Osteocyte (in vitro differentiated cells): Measurements from ENCODE around the gene SNAPC2. TPM values are rescaled to one million over a fixed set of nuclear protein-coding genes. Genes with fewer than 3 reads are reported as not detected.
A peak's percentile ranks its signal among the peaks of the same experiment; 100 is the strongest.

ENCODE experiments used
- DNase-seq: peaks from one replicate; pipeline ENCODE4 v3.0.0; 2021; ENCODE audit warnings: mixed read lengths; ENCODE audit not compliant: unreplicated experiment; ENCODE audit errors: extremely low spot score
- H3K27ac Mint-ChIP-seq: one replicate; pipeline ENCODE4 v1.8.0; 2021; ENCODE audit warnings: mild to moderate bottlenecking, mixed read lengths; ENCODE audit not compliant: unreplicated experiment
- H3K27me3 Mint-ChIP-seq: one replicate; pipeline ENCODE4 v1.8.0; 2021; ENCODE audit warnings: mixed read lengths; ENCODE audit not compliant: unreplicated experiment
- H3K36me3 Mint-ChIP-seq: one replicate; pipeline ENCODE4 v1.8.0; 2021; ENCODE audit warnings: mixed read lengths; ENCODE audit not compliant: unreplicated experiment
- H3K4me1 Mint-ChIP-seq: one replicate; pipeline ENCODE4 v1.8.0; 2021; ENCODE audit warnings: mixed read lengths; ENCODE audit not compliant: unreplicated experiment
- H3K4me3 Mint-ChIP-seq: one replicate; pipeline ENCODE4 v1.8.0; 2021; ENCODE audit warnings: mild to moderate bottlenecking, moderate library complexity, mixed read lengths; ENCODE audit not compliant: unreplicated experiment
- H3K9me3 Mint-ChIP-seq: one replicate; pipeline ENCODE4 v1.8.0; 2021; ENCODE audit warnings: mixed read lengths; ENCODE audit not compliant: unreplicated experiment
- CTCF ChIP-seq: fragments of 200-600 bp; sonication (generic); IDR thresholded peaks from 2 replicates; pipeline ENCODE4 v1.5.0; 2021; ENCODE audit warnings: antibody characterized with exemption, mild to moderate bottlenecking, moderate library complexity
- total RNA-seq: library from RNA; stranded (reverse); gene quantifications from 2 replicates; pipeline ENCODE4 v1.2.1, GENCODE V29; 2021

Gene SNAPC2
- total RNA-seq, 1 donor from 2014 or later = 19.6 TPM

- DNase-seq = no peak
- TF ChIP-seq CTCF = no peak
- H3K27me3 Mint-ChIP-seq = no peaks in the 10 kb centered on the region
- H3K4me1 Mint-ChIP-seq = peaks cover 27% of the 10 kb centered on the region
- H3K27ac Mint-ChIP-seq = no peak overlapping the region
- H3K9me3 Mint-ChIP-seq = no peaks in the 10 kb centered on the region
- no peak overlapping the region for H3K4me3 Mint-ChIP-seq
- peaks cover 34% of the 10 kb centered on the region for H3K36me3 Mint-ChIP-seq
Observed at GRCh38 chr19:7932930-7933300, 12.8 kb downstream of the SNAPC2 start.

GRCh38 chr19:7933411-7933810 lies 13.3 kb downstream of the SNAPC2 start:
- TF ChIP-seq CTCF = peak; percentile 39
- Mint-ChIP-seq H3K4me3 (no peak overlapping the region), H3K27ac (no peak overlapping the region), H3K36me3 (peaks cover 32% of the 10 kb centered on the region), H3K27me3 (no peaks in the 10 kb centered on the region), H3K4me1 (peaks cover 22% of the 10 kb centered on the region), H3K9me3 (no peaks in the 10 kb centered on the region)
- no peak for DNase-seq

- Mint-ChIP-seq H3K27ac (no peak overlapping the region), H3K9me3 (no peaks in the 10 kb centered on the region), H3K4me1 (peaks cover 15% of the 10 kb centered on the region), H3K36me3 (peaks cover 33% of the 10 kb centered on the region), H3K27me3 (no peaks in the 10 kb centered on the region), H3K4me3 (no peak overlapping the region)
- DNase-seq = no peak
- TF ChIP-seq CTCF = no peak
Observed at GRCh38 chr19:7933828-7934725, 13.9 kb downstream of the SNAPC2 start.

- Mint-ChIP-seq H3K4me1 (peaks cover 8% of the 10 kb centered on the region), H3K36me3 (peaks cover 33% of the 10 kb centered on the region), H3K27ac (no peak overlapping the region), H3K27me3 (no peaks in the 10 kb centered on the region), H3K9me3 (no peaks in the 10 kb centered on the region), H3K4me3 (no peak overlapping the region)
- no peak for DNase-seq
- TF ChIP-seq CTCF = no peak
Observed at GRCh38 chr19:7934766-7935165, 14.6 kb downstream of the SNAPC2 start.

- TF ChIP-seq CTCF = no peak
- no peak overlapping the region for H3K27ac Mint-ChIP-seq
- peaks cover 18% of the 10 kb centered on the region for H3K36me3 Mint-ChIP-seq
- no peaks in the 10 kb centered on the region for H3K27me3 Mint-ChIP-seq
- DNase-seq = no peak
- no peaks in the 10 kb centered on the region for H3K9me3 Mint-ChIP-seq
- H3K4me3 Mint-ChIP-seq = no peak overlapping the region
- H3K4me1 Mint-ChIP-seq = peaks cover 17% of the 10 kb centered on the region
Observed at GRCh38 chr19:7940841-7941240, 20.7 kb downstream of the SNAPC2 start.
